ENCODE measurements around the gene TNFAIP3. TPM values are rescaled to one million over a fixed set of nuclear protein-coding genes. Genes with fewer than 3 reads are reported as not detected.
"Not testable (repeated sequence)": the region's sequence is repeated elsewhere in the genome, so short reads cannot be mapped to it uniquely, and the experiment has no call there.

TNFAIP3 gene
- total RNA-seq, 4 donors from 2014 or later = 21.0 to 54.3 (median 29.8) TPM

GRCh38 chr6:137890983-137891537, 24.0 kb downstream of the TNFAIP3 start:
- 13% methylated on average over 1 of the region's 2 CpGs for WGBS
- intact Hi-C loops (cut with DNase I) = no loop called here
- Histone ChIP-seq H3K4me3 (no peak overlapping the region), H3K36me3 (no peaks in the 10 kb centered on the region), H3K4me1 (peaks cover 0 to 5% (median 0%) of the 10 kb centered on the region in 4 donors), H3K27me3 (no peaks in the 10 kb centered on the region), H3K9me3 (no peaks in the 10 kb centered on the region), H3K27ac (replicated peaks in 1 of 4) (no peak overlapping the region)
- DNase-seq (ENCODE audit: extremely low spot score) = no peak
- TF ChIP-seq POLR2A (IDR thresholded peaks at IDR 0.05; ENCODE audit: low read depth) (no peak), EP300 (IDR thresholded peaks at IDR 0.05) (no peak), CTCF (IDR thresholded peaks at IDR 0.05) (no peak), POLR2AphosphoS5 (IDR thresholded peaks at IDR 0.05) (no peak)

GRCh38 chr6:137892271-137892708, 25.2 kb downstream of the TNFAIP3 start:
- TF ChIP-seq CTCF (IDR thresholded peaks at IDR 0.05) = no peak
- no peak for TF ChIP-seq EP300 (IDR thresholded peaks at IDR 0.05)
- TF ChIP-seq POLR2AphosphoS5 (IDR thresholded peaks at IDR 0.05) = no peak
- TF ChIP-seq POLR2A (IDR thresholded peaks at IDR 0.05; ENCODE audit: low read depth) = no peak
- Histone ChIP-seq H3K27ac (replicated peaks in 1 of 4) (no peak overlapping the region), H3K36me3 (no peaks in the 10 kb centered on the region), H3K9me3 (no peaks in the 10 kb centered on the region), H3K27me3 (no peaks in the 10 kb centered on the region), H3K4me1 (peaks cover 0 to 5% (median 0%) of the 10 kb centered on the region in 4 donors), H3K4me3 (no peak overlapping the region)
- intact Hi-C loops (cut with DNase I) = no loop called here
- DNase-seq (ENCODE audit: extremely low spot score) = no peak
- WGBS = 83% methylated on average over 3 of the region's 3 CpGs

- Histone ChIP-seq H3K4me1 (peaks cover 0 to 5% (median 0%) of the 10 kb centered on the region in 4 donors), H3K4me3 (no peak overlapping the region), H3K9me3 (no peaks in the 10 kb centered on the region), H3K36me3 (no peaks in the 10 kb centered on the region), H3K27me3 (no peaks in the 10 kb centered on the region), H3K27ac (replicated peaks in 1 of 4) (no peak overlapping the region)
- TF ChIP-seq EP300 (IDR thresholded peaks at IDR 0.05) (no peak), CTCF (IDR thresholded peaks at IDR 0.05) (no peak)
- no peak for DNase-seq (ENCODE audit: extremely low spot score)
- WGBS = 92% methylated on average over 3 of the region's 3 CpGs
- intact Hi-C loops (cut with DNase I) = no loop called here
These were observed 26.1 kb downstream of the TNFAIP3 start for GRCh38 chr6:137893181-137893580.

- 98% methylated on average over 2 of the region's 2 CpGs for WGBS
- intact Hi-C loops (cut with DNase I) = no loop called here
- Histone ChIP-seq H3K36me3 (no peaks in the 10 kb centered on the region), H3K4me3 (no peak overlapping the region), H3K4me1 (peaks cover 0 to 5% (median 0%) of the 10 kb centered on the region in 4 donors), H3K27ac (replicated peaks in 1 of 4) (no peak overlapping the region), H3K27me3 (no peaks in the 10 kb centered on the region), H3K9me3 (no peaks in the 10 kb centered on the region)
- TF ChIP-seq POLR2A (IDR thresholded peaks at IDR 0.05; ENCODE audit: low read depth) = no peak
- no peak for TF ChIP-seq EP300 (IDR thresholded peaks at IDR 0.05)
- TF ChIP-seq POLR2AphosphoS5 (IDR thresholded peaks at IDR 0.05) = no peak
- no peak for TF ChIP-seq CTCF (IDR thresholded peaks at IDR 0.05)
- no peak for DNase-seq (ENCODE audit: extremely low spot score)
These were observed 26.7 kb downstream of the TNFAIP3 start for GRCh38 chr6:137893726-137894125.

- H3K27me3 ChIP-seq; intact Hi-C loops (cut with DNase I): not testable (repeated sequence)
These were observed 27.3 kb downstream of the TNFAIP3 start for GRCh38 chr6:137894378-137894777.

More at GRCh38 chr6:137894378-137894777, 27.3 kb downstream of the TNFAIP3 start:
- H3K4me1 ChIP-seq; H3K9me3 ChIP-seq; DNase-seq (ENCODE audit: extremely low spot score); H3K4me3 ChIP-seq; H3K27ac ChIP-seq (replicated peaks in 1 of 4); H3K36me3 ChIP-seq: not testable (repeated sequence)
- 70% methylated on average over 8 of the region's 8 CpGs for WGBS

Measured in esophagus muscularis mucosa (tissue), 4 donors.